B cell (primary cell): ENCODE results near the gene SPTAN1. TPM values are rescaled to one million over a fixed set of nuclear protein-coding genes. Genes with fewer than 3 reads are reported as not detected.

Experiments used
- ATAC-seq: fragments of 200-7000 bp; cut with Tn5 transposase; one replicate; pipeline ENCODE4 v1.10.0; 2021; ENCODE audit warnings: low read depth, mild to moderate bottlenecking, moderate number of reproducible peaks, moderate library complexity
- CTCF ChIA-PET: fragments of 350-600 bp; sonication (Branson Sonifier 250); formaldehyde crosslinking; loops from one replicate; lab custom pipeline; 2021; ENCODE audit warnings: antibody characterized with exemption, inconsistent platforms; lab: Charles Lee
- POLR2A ChIA-PET: fragments of 350-600 bp; sonication (Branson Sonifier 250); formaldehyde crosslinking; loops from one replicate; lab custom pipeline; 2021; ENCODE audit warnings: antibody characterized with exemption; lab: Charles Lee
- DNase-seq: peaks from one replicate; pipeline ENCODE4 v3.0.0; 2013
- H2AFZ ChIP-seq: 2 replicates; pipeline ENCODE4 v1.6.1; 2012; ENCODE audit warnings: mild to moderate bottlenecking, low read depth, low read length; ENCODE audit not compliant: insufficient read depth, poor library complexity, severe bottlenecking
- H3K27ac ChIP-seq, 2 donors: 1 replicate in 1 of 2; 2 replicates in 1 of 2; pipeline ENCODE4 v1.5.1; 2012 to 2013; ENCODE audit warnings: low read length in 2 of 2, mild to moderate bottlenecking in 2 of 2, moderate library complexity in 1 of 2
- H3K27me3 ChIP-seq, 4 experiments: fragments of 200-600 bp in 1 of 4; sonication (generic) in 1 of 4; replicated peaks in 1 of 4; 1 replicate in 2 of 4; 2 replicates in 2 of 4; pipeline versions ENCODE4 v1.6.1 to v1.7.0; 2013 to 2016; ENCODE audit warnings: low read length in 3 of 4, mild to moderate bottlenecking in 2 of 4, mixed read lengths in 1 of 4, moderate library complexity in 1 of 4; ENCODE audit not compliant: insufficient read depth in 4 of 4, control insufficient read depth in 3 of 4; ENCODE audit errors: control extremely low read depth in 1 of 4
- H3K36me3 ChIP-seq, 2 experiments: replicated peaks in 1 of 2; 1 replicate in 1 of 2; 2 replicates in 1 of 2; pipeline versions ENCODE4 v1.6.1 to v1.7.1; 2013; ENCODE audit warnings: low read length in 1 of 2; ENCODE audit not compliant: insufficient read depth in 2 of 2, control insufficient read depth in 1 of 2; ENCODE audit errors: control extremely low read depth in 1 of 2, extremely low read depth in 1 of 2
- H3K4me1 ChIP-seq, 2 donors: fragments of 200-600 bp in 1 of 2; sonication (generic) in 1 of 2; 1 replicate in 1 of 2; 2 replicates in 1 of 2; pipeline versions ENCODE4 v1.5.1 to v1.6.1; 2013 to 2017; ENCODE audit warnings: low read length in 2 of 2; ENCODE audit not compliant: control insufficient read depth in 2 of 2, insufficient read depth in 2 of 2
- H3K4me2 ChIP-seq: replicated peaks from 2 replicates; pipeline ENCODE3; 2012; ENCODE audit warnings: mild to moderate bottlenecking, low read depth, low read length; ENCODE audit not compliant: poor library complexity, severe bottlenecking
- H3K4me3 ChIP-seq, 5 experiments: fragments of 200-600 bp in 1 of 5; sonication (generic) in 1 of 5; 1 replicate in 3 of 5; 2 replicates in 2 of 5; pipeline versions ENCODE4 v1.5.1 to v1.7.0; 2011 to 2016; ENCODE audit warnings: low read length in 4 of 5, mild to moderate bottlenecking in 4 of 5, low read depth in 2 of 5, control low read depth in 1 of 5, moderate library complexity in 1 of 5; ENCODE audit not compliant: insufficient read depth in 1 of 5; ENCODE audit errors: control extremely low read depth in 1 of 5, extremely low read depth in 1 of 5
- H3K79me2 ChIP-seq: fragments of 200-600 bp; sonication (generic); one replicate; pipeline ENCODE4 v1.6.0; 2016; ENCODE audit warnings: low read length; ENCODE audit not compliant: control insufficient read depth, insufficient read depth
- H3K9ac ChIP-seq: fragments of 200-600 bp; sonication (generic); 2 replicates; pipeline ENCODE4 v1.6.1; 2017; ENCODE audit warnings: mild to moderate bottlenecking, low read length, moderate library complexity
- H3K9me3 ChIP-seq, 3 donors: one replicate each; pipeline versions ENCODE4 v1.6.1 to v1.7.1; 2013; ENCODE audit warnings: low read length in 2 of 3; ENCODE audit not compliant: control insufficient read depth in 2 of 3, insufficient read depth in 1 of 3; ENCODE audit errors: control extremely low read depth in 1 of 3
- H4K20me1 ChIP-seq: 2 replicates; pipeline ENCODE4 v1.6.0; 2012; ENCODE audit warnings: mild to moderate bottlenecking, low read length; ENCODE audit not compliant: insufficient read depth, control insufficient read depth, poor library complexity, severe bottlenecking
- H3K27ac Mint-ChIP-seq: one replicate; pipeline ENCODE4 v1.8.0; 2021; ENCODE audit warnings: mixed read lengths
- H3K27me3 Mint-ChIP-seq: one replicate; pipeline ENCODE4 v1.8.0; 2021; ENCODE audit warnings: mixed read lengths
- H3K4me1 Mint-ChIP-seq: one replicate; pipeline ENCODE4 v1.8.0; 2021; ENCODE audit warnings: mixed read lengths
- H3K4me3 Mint-ChIP-seq: one replicate; pipeline ENCODE4 v1.8.0; 2021; ENCODE audit warnings: mixed read lengths
- H3K9me3 Mint-ChIP-seq: one replicate; pipeline ENCODE4 v1.8.0; 2022; ENCODE audit warnings: mixed read lengths; ENCODE audit not compliant: insufficient read depth
- CTCF ChIP-seq: fragments of 200-600 bp; IDR thresholded peaks from one replicate; pipeline ENCODE4 v1.8.0; 2022; ENCODE audit warnings: antibody characterized with exemption, mild to moderate bottlenecking
- EZH2 ChIP-seq: IDR thresholded peaks from 2 replicates; pipeline ENCODE4 v1.6.1; 2012; ENCODE audit warnings: borderline replicate concordance, low read depth, mild to moderate bottlenecking, moderate library complexity, low read length; ENCODE audit not compliant: insufficient read depth, poor library complexity, severe bottlenecking
- WGBS: methylation state at CpG from one replicate; pipeline ENCODE4 v1.1.5; 2013; ENCODE audit warnings: missing lambda C conversion rate; ENCODE audit not compliant: insufficient coverage; 5-methylcytosine and 5-hydroxymethylcytosine counted together
- intact Hi-C: fragments of 100-400 bp; cut with micrococcal nuclease; formaldehyde crosslinking; loops from one replicate; pipeline ENCODE4 v1.10.0; 2022
- polyA plus RNA-seq: library from polyadenylated mRNA; depleted of rRNA; stranded (reverse); fragments of >200 nt; gene quantifications from 2 replicates; pipeline ENCODE4 v1.2.3, GENCODE V29; 2012
- total RNA-seq, 2 donors: library from RNA; stranded (reverse); fragments of 120-200 nt in 1 of 2; gene quantifications; 1 replicate in 1 of 2; 2 replicates in 1 of 2; pipeline versions ENCODE4 v1.2.3 to v1.2.4, GENCODE V29; 2013 to 2022

SPTAN1 gene
- total and polyA plus RNA-seq, 2 donors (not counting 1 experiment from before 2014, with no cell fraction given): 129 to 351 TPM

- ATAC-seq (no peak), DNase-seq (no peak)
- Histone ChIP-seq H2AFZ (no peak overlapping the region), H3K79me2 (no peaks in the 10 kb centered on the region), H3K9ac (no peak overlapping the region), H4K20me1 (no peaks in the 10 kb centered on the region), H3K4me1 (no peaks in the 10 kb centered on the region), H3K27me3 (no peaks in the 10 kb centered on the region), H3K27ac (no peak overlapping the region), H3K36me3 (peaks cover 0 to 70% of the 10 kb centered on the region in 2 experiments), H3K4me3 (no peak overlapping the region), H3K4me2 (no peak overlapping the region), H3K9me3 (no peaks in the 10 kb centered on the region)
- TF ChIP-seq CTCF: no peak
- no peak overlapping the region for H3K27ac Mint-ChIP-seq
- no peak overlapping the region for H3K4me3 Mint-ChIP-seq
- intact Hi-C loops: no loop called here
- H3K4me1 Mint-ChIP-seq: no peaks in the 10 kb centered on the region
- WGBS: 98% methylated on average over 11 of the region's 11 CpGs
- POLR2A ChIA-PET: no interaction called here
- CTCF ChIA-PET: no interaction called here
- no peaks in the 10 kb centered on the region for H3K9me3 Mint-ChIP-seq
- H3K27me3 Mint-ChIP-seq: no peaks in the 10 kb centered on the region
Measured at GRCh38 chr9:128633601-128634000, 81.2 kb downstream of the SPTAN1 start.

GRCh38 chr9:128634111-128634510 is 81.7 kb downstream of the SPTAN1 start:
- Mint-ChIP-seq H3K27me3 (no peaks in the 10 kb centered on the region), H3K9me3 (no peaks in the 10 kb centered on the region), H3K4me3 (no peak overlapping the region), H3K4me1 (no peaks in the 10 kb centered on the region), H3K27ac (no peak overlapping the region)
- Histone ChIP-seq H3K36me3 (peaks cover 0 to 69% of the 10 kb centered on the region in 2 experiments), H3K4me2 (no peak overlapping the region), H3K79me2 (no peaks in the 10 kb centered on the region), H3K27me3 (no peaks in the 10 kb centered on the region), H2AFZ (no peak overlapping the region), H3K9me3 (no peaks in the 10 kb centered on the region), H3K4me3 (no peak overlapping the region), H3K27ac (no peak overlapping the region), H3K4me1 (no peaks in the 10 kb centered on the region), H3K9ac (no peak overlapping the region), H4K20me1 (no peaks in the 10 kb centered on the region)
- ATAC-seq: no peak
- TF ChIP-seq CTCF (no peak), EZH2 (no peak)
- no peak for DNase-seq
- intact Hi-C loops: no loop called here
- WGBS: 93% methylated on average over 10 of the region's 10 CpGs
- ChIA-PET POLR2A (no interaction called here), CTCF (no interaction called here)
